ENCODE data around the gene RIIAD1. TPM values are rescaled to one million over a fixed set of nuclear protein-coding genes. Genes with fewer than 3 reads are reported as not detected.
A peak's percentile ranks its signal among the peaks of the same experiment; 100 is the strongest.

Gene RIIAD1
- total RNA-seq, 1 donor from 2014 or later: 3.6 TPM

- H3K27ac Mint-ChIP-seq: no peak overlapping the region
- no peak for TF ChIP-seq CTCF (conservative IDR thresholded peaks at IDR 0.05)
- DNase-seq (ENCODE audit: extremely low spot score, unreplicated experiment): no peak
- no peaks in the 10 kb centered on the region for H3K9me3 Mint-ChIP-seq
- H3K4me1 Mint-ChIP-seq (ENCODE audit: unreplicated experiment): no peaks in the 10 kb centered on the region
- H3K36me3 Mint-ChIP-seq: no peaks in the 10 kb centered on the region
- no peak overlapping the region for H3K4me3 Mint-ChIP-seq
- peaks cover 27% of the 10 kb centered on the region for H3K27me3 Mint-ChIP-seq
Measured at GRCh38 chr1:151711044-151711800, 10.1 kb upstream of the RIIAD1 start.

GRCh38 chr1:151711951-151712350, 9.4 kb upstream of the RIIAD1 start:
- Mint-ChIP-seq H3K27me3 (peaks cover 31% of the 10 kb centered on the region), H3K4me3 (peak overlapping the region; percentile 22), H3K4me1 (ENCODE audit: unreplicated experiment) (peaks cover 3% of the 10 kb centered on the region), H3K27ac (peak overlapping the region; percentile 29), H3K36me3 (no peaks in the 10 kb centered on the region), H3K9me3 (no peaks in the 10 kb centered on the region)
- no peak for TF ChIP-seq CTCF (conservative IDR thresholded peaks at IDR 0.05)
- DNase-seq (ENCODE audit: extremely low spot score, unreplicated experiment): no peak

GRCh38 chr1:151713044-151713443, 8.3 kb upstream of the RIIAD1 start:
- no peak for DNase-seq (ENCODE audit: extremely low spot score, unreplicated experiment)
- Mint-ChIP-seq H3K36me3 (no peaks in the 10 kb centered on the region), H3K4me3 (no peak overlapping the region), H3K27me3 (peaks cover 42% of the 10 kb centered on the region), H3K4me1 (ENCODE audit: unreplicated experiment) (peaks cover 13% of the 10 kb centered on the region), H3K9me3 (no peaks in the 10 kb centered on the region), H3K27ac (no peak overlapping the region)
- no peak for TF ChIP-seq CTCF (conservative IDR thresholded peaks at IDR 0.05)

- no peak for DNase-seq (ENCODE audit: extremely low spot score, unreplicated experiment)
- Mint-ChIP-seq H3K4me3 (peak overlapping the region; percentile 9), H3K36me3 (no peaks in the 10 kb centered on the region), H3K4me1 (ENCODE audit: unreplicated experiment) (peaks cover 14% of the 10 kb centered on the region), H3K27ac (peak overlapping the region; percentile 39), H3K27me3 (peaks cover 50% of the 10 kb centered on the region), H3K9me3 (no peaks in the 10 kb centered on the region)
- TF ChIP-seq CTCF (conservative IDR thresholded peaks at IDR 0.05): no peak
Measured at GRCh38 chr1:151713874-151714273, 7.4 kb upstream of the RIIAD1 start.

GRCh38 chr1:151714820-151715725, 6.2 kb upstream of the RIIAD1 start:
- no peak for DNase-seq (ENCODE audit: extremely low spot score, unreplicated experiment)
- H3K36me3 Mint-ChIP-seq: no peaks in the 10 kb centered on the region
- peak overlapping the region; percentile 83 for H3K4me3 Mint-ChIP-seq
- H3K4me1 Mint-ChIP-seq (ENCODE audit: unreplicated experiment): peaks cover 14% of the 10 kb centered on the region
- H3K27ac Mint-ChIP-seq: peak overlapping the region; percentile 22
- TF ChIP-seq CTCF (conservative IDR thresholded peaks at IDR 0.05): no peak
- H3K27me3 Mint-ChIP-seq: peaks cover 62% of the 10 kb centered on the region
- no peaks in the 10 kb centered on the region for H3K9me3 Mint-ChIP-seq
